ENCODE measurements around the gene EMC8.

DNA sequence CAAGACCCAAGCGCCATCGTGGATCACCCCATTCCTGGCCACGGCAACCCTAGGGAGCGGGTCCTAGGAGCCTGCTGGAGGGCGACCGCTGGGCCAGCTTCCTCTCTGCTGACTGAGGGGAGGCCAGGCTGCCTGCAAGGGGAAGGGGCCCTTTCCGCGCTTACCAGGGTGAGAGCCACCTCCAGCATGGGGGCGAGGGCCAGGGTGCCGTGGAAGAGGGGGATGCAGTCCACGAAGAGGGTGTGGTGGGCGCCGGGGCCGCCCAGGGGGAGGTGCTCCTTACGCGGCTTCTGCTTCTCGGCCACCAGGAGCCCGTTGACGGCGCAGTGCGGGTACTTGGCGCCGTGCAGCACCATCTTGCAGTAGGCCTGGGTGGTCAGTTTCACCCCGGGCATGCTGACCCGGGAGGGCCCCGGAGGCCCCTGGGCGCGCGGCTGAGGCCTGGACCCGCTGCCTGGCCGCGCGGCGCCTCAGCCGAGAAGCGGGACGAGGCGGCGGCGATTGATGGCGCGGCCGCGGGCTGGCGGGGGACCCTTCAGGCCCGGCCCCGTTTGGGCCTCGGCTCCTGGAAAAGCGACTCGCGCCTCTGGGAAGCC lies 345 bp downstream of the EMC8 start:
- TF ChIP-seq CTCF (IDR thresholded peaks at IDR 0.05; ENCODE audit: low read depth, low read length, missing input control) (no peak), SP1 (IDR thresholded peaks at IDR 0.05) (no peak), RAD21 (IDR thresholded peaks at IDR 0.05) (no peak), REST (IDR thresholded peaks at IDR 0.05) (no peak), TAF1 (conservative IDR thresholded peaks at IDR 0.05) (no peak), FOXA1 (IDR thresholded peaks at IDR 0.05) (no peak), JUND (IDR thresholded peaks at IDR 0.05) (no peak), GABPA (IDR thresholded peaks at IDR 0.05 in 1 of 2, conservative IDR thresholded peaks at IDR 0.05 in 1 of 2) (no peak), YY1 (IDR thresholded peaks at IDR 0.05) (no peak), RXRA (IDR thresholded peaks at IDR 0.05) (no peak), EGR1 (IDR thresholded peaks at IDR 0.05; ENCODE audit: low read depth in 2 of 2) (no peak)
- TF ChIP-seq, protein P1, sequence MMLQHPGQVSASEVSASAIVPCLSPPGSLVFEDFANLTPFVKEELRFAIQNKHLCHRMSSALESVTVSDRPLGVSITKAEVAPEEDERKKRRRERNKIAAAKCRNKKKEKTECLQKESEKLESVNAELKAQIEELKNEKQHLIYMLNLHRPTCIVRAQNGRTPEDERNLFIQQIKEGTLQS (IDR thresholded peaks at IDR 0.05), result no peak
- TF ChIP-seq, protein P2, sequence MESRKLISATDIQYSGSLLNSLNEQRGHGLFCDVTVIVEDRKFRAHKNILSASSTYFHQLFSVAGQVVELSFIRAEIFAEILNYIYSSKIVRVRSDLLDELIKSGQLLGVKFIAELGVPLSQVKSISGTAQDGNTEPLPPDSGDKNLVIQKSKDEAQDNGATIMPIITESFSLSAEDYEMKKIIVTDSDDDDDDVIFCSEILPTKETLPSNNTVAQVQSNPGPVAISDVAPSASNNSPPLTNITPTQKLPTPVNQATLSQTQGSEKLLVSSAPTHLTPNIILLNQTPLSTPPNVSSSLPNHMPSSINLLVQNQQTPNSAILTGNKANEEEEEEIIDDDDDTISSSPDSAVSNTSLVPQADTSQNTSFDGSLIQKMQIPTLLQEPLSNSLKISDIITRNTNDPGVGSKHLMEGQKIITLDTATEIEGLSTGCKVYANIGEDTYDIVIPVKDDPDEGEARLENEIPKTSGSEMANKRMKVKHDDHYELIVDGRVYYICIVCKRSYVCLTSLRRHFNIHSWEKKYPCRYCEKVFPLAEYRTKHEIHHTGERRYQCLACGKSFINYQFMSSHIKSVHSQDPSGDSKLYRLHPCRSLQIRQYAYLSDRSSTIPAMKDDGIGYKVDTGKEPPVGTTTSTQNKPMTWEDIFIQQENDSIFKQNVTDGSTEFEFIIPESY (IDR thresholded peaks at IDR 0.05), result no peak

All from liver (tissue), 3 donors.